GM12873 (cell line): ENCODE measurements around the gene KDM4D.

Source experiments
- CTCF ChIP-seq: IDR thresholded peaks from 2 replicates; pipeline ENCODE4 v1.5.1; 2012; ENCODE audit warnings: low read depth, mild to moderate bottlenecking, moderate library complexity, low read length, control low read depth; ENCODE audit not compliant: insufficient read depth; ENCODE audit errors: missing control alignments

KDM4D gene

GRCh38 chr11:94987378-94987777 lies 13.9 kb downstream of the KDM4D start:
- TF ChIP-seq CTCF: no peak

GRCh38 chr11:94988748-94989147 lies 15.2 kb downstream of the KDM4D start:
- TF ChIP-seq CTCF: no peak

- no peak for TF ChIP-seq CTCF
Measured at GRCh38 chr11:94993400-94993943, 20.0 kb downstream of the KDM4D start.

GRCh38 chr11:94997437-94997836 lies 23.9 kb downstream of the KDM4D start:
- peak; percentile 15 for TF ChIP-seq CTCF

- no peak for TF ChIP-seq CTCF
Measured at GRCh38 chr11:94998285-94998684, 24.8 kb downstream of the KDM4D start.

GRCh38 chr11:95003716-95004115 lies 30.2 kb downstream of the KDM4D start:
- TF ChIP-seq CTCF: no peak

GRCh38 chr11:95005642-95006041 lies 32.1 kb downstream of the KDM4D start:
- no peak for TF ChIP-seq CTCF
